Measurements from ENCODE around the gene TRIM31. TPM values are rescaled to one million over a fixed set of nuclear protein-coding genes. Genes with fewer than 3 reads are reported as not detected.

The TRIM31 gene
- total and polyA plus RNA-seq, 4 donors = 0.16 to 1.3 (median 0.48) TPM

DNA sequence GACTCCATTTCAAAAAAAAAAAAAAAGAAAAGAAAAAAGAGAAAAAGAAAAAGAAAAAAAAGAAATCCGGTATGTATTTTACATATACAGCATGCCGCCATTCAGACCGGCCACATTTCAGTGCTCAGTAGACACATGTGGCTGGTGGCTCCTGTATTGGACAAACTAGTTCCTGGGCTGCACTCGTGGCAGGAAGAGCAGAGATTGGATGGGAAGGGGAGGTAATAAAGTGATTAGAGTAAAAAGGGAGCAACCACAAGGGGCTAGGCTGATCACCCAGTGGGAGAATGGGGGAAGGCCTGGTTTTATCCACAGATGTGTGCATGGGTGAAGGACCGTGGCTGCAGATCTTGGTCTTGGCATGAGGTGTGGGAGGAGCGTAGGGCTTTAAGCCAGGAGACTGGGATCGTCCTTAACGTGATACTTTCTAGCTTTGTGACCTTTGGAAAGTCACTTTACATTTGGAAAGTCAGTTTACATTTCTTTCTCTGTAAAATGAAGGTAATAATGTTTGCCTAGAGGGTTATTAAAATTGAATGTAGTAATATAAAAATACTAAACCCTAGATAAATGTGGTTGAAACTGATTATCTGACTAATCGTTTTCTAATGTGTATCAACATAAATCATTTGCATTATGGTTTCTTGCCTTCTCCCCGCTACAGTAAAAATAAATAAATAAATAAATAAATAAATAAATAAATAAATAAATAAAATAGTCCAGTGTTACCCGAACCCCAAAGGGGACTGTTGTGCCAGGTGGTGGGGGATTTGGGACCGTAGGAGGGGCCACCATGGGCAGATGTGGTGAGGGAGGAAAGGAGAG lies 49.6 kb upstream of the TRIM31 start:
- no peak overlapping the region for H3K9ac ChIP-seq (ENCODE audit: low read depth in 1 of 2, low read length in 2 of 2)
- TF ChIP-seq CTCF (IDR thresholded peaks at IDR 0.05; ENCODE audit: low read depth, low read length, missing input control) = no peak
- TF ChIP-seq, protein P1, sequence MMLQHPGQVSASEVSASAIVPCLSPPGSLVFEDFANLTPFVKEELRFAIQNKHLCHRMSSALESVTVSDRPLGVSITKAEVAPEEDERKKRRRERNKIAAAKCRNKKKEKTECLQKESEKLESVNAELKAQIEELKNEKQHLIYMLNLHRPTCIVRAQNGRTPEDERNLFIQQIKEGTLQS (IDR thresholded peaks at IDR 0.05) = no peak
- TF ChIP-seq EGR1 (IDR thresholded peaks at IDR 0.05; ENCODE audit: low read depth in 2 of 2) = no peak
- no peak for TF ChIP-seq YY1 (IDR thresholded peaks at IDR 0.05)
- no peak for TF ChIP-seq HNF4G (IDR thresholded peaks at IDR 0.05)
- TF ChIP-seq FOXA2 (IDR thresholded peaks at IDR 0.05) = no peak
- no peak for TF ChIP-seq RAD21 (IDR thresholded peaks at IDR 0.05)
- H3K27me3 ChIP-seq (ENCODE audit: control insufficient read depth in 4 of 4, insufficient read depth in 4 of 4, low read length in 3 of 4) = no peaks in the 10 kb centered on the region
- no peaks in the 10 kb centered on the region for H3K9me3 ChIP-seq (ENCODE audit: control insufficient read depth in 4 of 4, low read length in 3 of 4)
- peak overlapping the region in 1 of 3 donors; percentile 38 for H3K4me3 ChIP-seq (ENCODE audit: low read depth in 1 of 3, low read length in 3 of 3)
- peak overlapping the region; percentile 74 to 86 for H3K27ac ChIP-seq (ENCODE audit: low read depth in 1 of 2, low read length in 2 of 2)
- WGBS = 65% methylated on average over 12 of the region's 12 CpGs
- peaks cover 0 to 16% (median 5%) of the 10 kb centered on the region in 4 donors for H3K4me1 ChIP-seq (ENCODE audit: control insufficient read depth in 4 of 4, insufficient read depth in 4 of 4, low read length in 3 of 4)
- H3K36me3 ChIP-seq (ENCODE audit: control insufficient read depth in 4 of 4, insufficient read depth in 3 of 4, low read depth in 1 of 4, low read length in 3 of 4) = peaks cover 0 to 5% (median 4%) of the 10 kb centered on the region in 4 donors
- no peak for DNase-seq (ENCODE audit: low spot score)

DNA sequence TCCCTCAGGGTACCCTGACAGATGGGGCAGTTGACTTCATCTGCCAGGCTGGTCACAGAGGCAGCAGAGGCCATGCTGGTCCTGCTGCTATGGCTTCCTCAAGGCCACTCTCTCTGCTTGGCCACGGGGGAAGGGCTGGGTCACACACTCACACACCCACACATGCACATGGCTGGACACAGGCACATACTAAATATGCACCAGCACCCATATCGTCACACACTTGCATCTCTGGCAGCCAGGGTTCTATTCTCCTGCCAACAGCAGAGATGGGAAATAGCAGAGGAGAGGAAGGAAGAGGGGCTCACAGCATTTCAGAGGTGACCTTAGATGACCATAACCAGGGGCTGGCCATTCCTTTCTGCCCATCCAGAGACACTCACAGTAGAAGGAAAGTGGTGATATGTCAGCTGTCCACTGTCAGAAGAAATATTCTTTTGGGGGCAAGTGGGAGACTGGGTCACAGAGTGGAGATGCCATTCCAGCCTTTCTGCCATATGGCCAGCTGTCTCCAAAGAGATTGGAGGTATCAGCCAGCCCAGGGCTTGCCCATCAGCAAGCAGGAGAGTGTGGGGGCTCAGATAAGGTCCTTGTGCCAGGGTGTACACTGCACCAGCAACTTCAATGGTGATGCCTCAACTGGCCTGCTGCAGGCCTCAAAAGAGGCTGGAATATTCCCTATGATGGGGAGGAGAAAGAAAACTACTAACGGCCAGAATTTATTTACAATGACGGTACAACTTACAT lies 48.1 kb upstream of the TRIM31 start, which contains the start of gene TRIM10:
TRIM10 (minus strand) TSS at position 427 of the 747 bp plus-strand sequence; CDS start at position 74, 353 bp downstream.
- peak; percentile 81 for DNase-seq (ENCODE audit: low spot score)
- WGBS = 89% methylated on average over 4 of the region's 4 CpGs
- TF ChIP-seq TAF1 (conservative IDR thresholded peaks at IDR 0.05) (no peak), FOXA1 (IDR thresholded peaks at IDR 0.05) (no peak), GABPA (IDR thresholded peaks at IDR 0.05 in 1 of 2, conservative IDR thresholded peaks at IDR 0.05 in 1 of 2) (no peak), SP1 (IDR thresholded peaks at IDR 0.05) (no peak), RAD21 (IDR thresholded peaks at IDR 0.05) (no peak), CTCF (IDR thresholded peaks at IDR 0.05; ENCODE audit: low read depth, low read length, missing input control) (no peak), MAX (IDR thresholded peaks at IDR 0.05) (no peak), HNF4G (IDR thresholded peaks at IDR 0.05) (no peak), ZBTB33 (IDR thresholded peaks at IDR 0.05) (no peak), EGR1 (IDR thresholded peaks at IDR 0.05; ENCODE audit: low read depth in 2 of 2) (no peak), REST (IDR thresholded peaks at IDR 0.05) (no peak), YY1 (IDR thresholded peaks at IDR 0.05) (no peak), JUND (IDR thresholded peaks at IDR 0.05) (no peak), FOXA2 (IDR thresholded peaks at IDR 0.05) (no peak), HNF4A (conservative IDR thresholded peaks at IDR 0.05) (no peak)
- no peaks in the 10 kb centered on the region for H3K9me3 ChIP-seq (ENCODE audit: control insufficient read depth in 4 of 4, low read length in 3 of 4)
- H3K4me3 ChIP-seq (ENCODE audit: low read depth in 1 of 3, low read length in 3 of 3) = no peak within 1 kb of the TSS
- H3K4me1 ChIP-seq (ENCODE audit: control insufficient read depth in 4 of 4, insufficient read depth in 4 of 4, low read length in 3 of 4) = peaks cover 0 to 26% (median 5%) of the 10 kb centered on the region in 4 donors
- no peaks in the 10 kb centered on the region for H3K27me3 ChIP-seq (ENCODE audit: control insufficient read depth in 4 of 4, insufficient read depth in 4 of 4, low read length in 3 of 4)
- H3K36me3 ChIP-seq (ENCODE audit: control insufficient read depth in 4 of 4, insufficient read depth in 3 of 4, low read depth in 1 of 4, low read length in 3 of 4) = no peaks in the 10 kb centered on the region
- no peak within 1 kb of the TSS for H3K9ac ChIP-seq (ENCODE audit: low read depth in 1 of 2, low read length in 2 of 2)
- no peak within 1 kb of the TSS for H3K27ac ChIP-seq (ENCODE audit: low read depth in 1 of 2, low read length in 2 of 2)
